NCI-H345 (cell line): ENCODE data around the gene LENEP.
A peak's percentile ranks its signal among the peaks of the same experiment; 100 is the strongest.

Source experiments
- DNase-seq: peaks from one replicate; lab custom pipeline; 2025; lab: John Stamatoyannopoulos, UW

LENEP gene

GRCh38 chr1:154960446-154961136 is 32.8 kb upstream of the LENEP start:
- no peak for DNase-seq

GRCh38 chr1:154961207-154962155 is 31.9 kb upstream of the LENEP start, which contains the start of gene PYGO2:
Gene PYGO2, minus strand, starts transcription at chr1:154961782. Its CDS starts 206 bp downstream, at chr1:154961576.
- DNase-seq: peak; percentile 90

- DNase-seq: peak; percentile 46
Measured at GRCh38 chr1:154962156-154962749, 31.1 kb upstream of the LENEP start.

GRCh38 chr1:154962795-154963330 is 30.5 kb upstream of the LENEP start:
- no peak for DNase-seq

GRCh38 chr1:154963643-154964042 is 29.7 kb upstream of the LENEP start:
- DNase-seq: no peak

- no peak for DNase-seq
Measured at GRCh38 chr1:154964359-154964758, 29.0 kb upstream of the LENEP start.

- no peak for DNase-seq
Measured at GRCh38 chr1:154966111-154966510, 27.3 kb upstream of the LENEP start.

- DNase-seq: no peak
Measured at GRCh38 chr1:154967331-154967950, 25.9 kb upstream of the LENEP start.

- DNase-seq: no peak
Measured at GRCh38 chr1:154968731-154969130, 24.7 kb upstream of the LENEP start.

- DNase-seq: no peak
Measured at GRCh38 chr1:154969246-154969645, 24.1 kb upstream of the LENEP start.

- DNase-seq: no peak
Measured at GRCh38 chr1:154969860-154970452, 23.4 kb upstream of the LENEP start.

- DNase-seq: no peak
Measured at GRCh38 chr1:154970631-154971340, 22.6 kb upstream of the LENEP start, which contains the start of gene SHC1. Gene SHC1, minus strand, starts transcription at chr1:154970747. Its CDS starts 221 bp downstream, at chr1:154970526.

GRCh38 chr1:154971341-154971998 is 21.9 kb upstream of the LENEP start:
- no peak for DNase-seq

GRCh38 chr1:154972213-154972516 is 21.2 kb upstream of the LENEP start:
- no peak for DNase-seq

- DNase-seq: no peak
Measured at GRCh38 chr1:154972517-154973343, 20.7 kb upstream of the LENEP start.

- DNase-seq: peak; percentile 99
Measured at GRCh38 chr1:154973344-154974101, 19.9 kb upstream of the LENEP start.

GRCh38 chr1:154974102-154974807 is 19.1 kb upstream of the LENEP start, which contains the start of gene CKS1B:
Gene CKS1B, plus strand, starts transcription at chr1:154974681. Its CDS starts 65 bp downstream, at chr1:154974746.
- DNase-seq: peak; percentile 100
